ENCODE data around the gene TENT5C.

The TENT5C gene

GRCh38 chr1:117611121-117611601 lies 5.3 kb downstream of the TENT5C start:
- in situ Hi-C loops (cut with HindIII; ENCODE audit: low sequenced_read_pairs) = no loop called here
- H3K4me3 ChIP-seq (ENCODE audit: low read depth, low read length) = no peak overlapping the region
- TF ChIP-seq CTCF (IDR thresholded peaks at IDR 0.05; ENCODE audit: low read depth, low read length, missing control alignments) = no peak
- DNase-seq (ENCODE audit: low read depth) = no peak

- in situ Hi-C loops (cut with HindIII; ENCODE audit: low sequenced_read_pairs) = no loop called here
- DNase-seq (ENCODE audit: low read depth) = no peak
- no peak overlapping the region for H3K4me3 ChIP-seq (ENCODE audit: low read depth, low read length)
- no peak for TF ChIP-seq CTCF (IDR thresholded peaks at IDR 0.05; ENCODE audit: low read depth, low read length, missing control alignments)
Observed at GRCh38 chr1:117611894-117612483, 6.1 kb downstream of the TENT5C start.

- H3K4me3 ChIP-seq (ENCODE audit: low read depth, low read length) = no peak overlapping the region
- in situ Hi-C loops (cut with HindIII; ENCODE audit: low sequenced_read_pairs) = no loop called here
- no peak for TF ChIP-seq CTCF (IDR thresholded peaks at IDR 0.05; ENCODE audit: low read depth, low read length, missing control alignments)
- no peak for DNase-seq (ENCODE audit: low read depth)
Observed at GRCh38 chr1:117612517-117613248, 6.8 kb downstream of the TENT5C start.

- in situ Hi-C loops (cut with HindIII; ENCODE audit: low sequenced_read_pairs) = no loop called here
- H3K4me3 ChIP-seq (ENCODE audit: low read depth, low read length) = no peak overlapping the region
- DNase-seq (ENCODE audit: low read depth) = no peak
- TF ChIP-seq CTCF (IDR thresholded peaks at IDR 0.05; ENCODE audit: low read depth, low read length, missing control alignments) = no peak
Observed at GRCh38 chr1:117613249-117613968, 7.6 kb downstream of the TENT5C start.

GRCh38 chr1:117613969-117614729 lies 8.3 kb downstream of the TENT5C start:
- H3K4me3 ChIP-seq (ENCODE audit: low read depth, low read length) = no peak overlapping the region
- TF ChIP-seq CTCF (IDR thresholded peaks at IDR 0.05; ENCODE audit: low read depth, low read length, missing control alignments) = no peak
- DNase-seq (ENCODE audit: low read depth) = no peak
- in situ Hi-C loops (cut with HindIII; ENCODE audit: low sequenced_read_pairs) = no loop called here

GRCh38 chr1:117615474-117615873 lies 9.6 kb downstream of the TENT5C start:
- in situ Hi-C loops (cut with HindIII; ENCODE audit: low sequenced_read_pairs) = no loop called here
- H3K4me3 ChIP-seq (ENCODE audit: low read depth, low read length) = no peak overlapping the region
- no peak for TF ChIP-seq CTCF (IDR thresholded peaks at IDR 0.05; ENCODE audit: low read depth, low read length, missing control alignments)
- no peak for DNase-seq (ENCODE audit: low read depth)

All from astrocyte of the cerebellum (primary cell).